ENCODE measurements around the gene PSMD3. TPM values are rescaled to one million over a fixed set of nuclear protein-coding genes. Genes with fewer than 3 reads are reported as not detected.
A peak's percentile ranks its signal among the peaks of the same experiment; 100 is the strongest.

PSMD3 gene
- total and polyA plus RNA-seq, 8 donors = 72.8 to 117 (median 96.8) TPM

DNA sequence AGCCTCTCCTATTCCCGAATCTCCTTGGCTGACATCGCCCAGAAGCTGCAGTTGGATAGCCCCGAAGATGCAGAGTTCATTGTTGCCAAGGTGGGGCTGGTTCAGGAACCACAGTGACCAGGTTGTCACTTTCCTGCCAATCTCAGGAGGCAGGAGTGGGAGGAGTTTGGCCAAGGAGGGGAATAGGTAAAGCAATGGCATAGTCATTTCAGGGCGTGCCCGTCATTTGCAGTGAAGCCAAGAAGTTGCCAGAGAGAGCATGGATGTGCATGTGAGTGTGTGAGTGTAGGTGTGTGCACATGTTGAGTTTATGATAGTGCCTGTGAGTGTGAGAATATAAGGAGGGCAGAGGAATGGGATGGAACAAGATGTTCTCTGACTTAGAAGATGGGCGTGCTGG is 14.8 kb downstream of the PSMD3 start:
- no peaks in the 10 kb centered on the region for H3K9me3 ChIP-seq
- H3K27me3 ChIP-seq = no peaks in the 10 kb centered on the region
- intact Hi-C loops (cut with DNase I) = no loop called here
- ATAC-seq (no peak), DNase-seq (no peak)
- no peak overlapping the region for H3K4me3 ChIP-seq
- H3K27ac ChIP-seq = no peak overlapping the region
- TF ChIP-seq, protein P1, sequence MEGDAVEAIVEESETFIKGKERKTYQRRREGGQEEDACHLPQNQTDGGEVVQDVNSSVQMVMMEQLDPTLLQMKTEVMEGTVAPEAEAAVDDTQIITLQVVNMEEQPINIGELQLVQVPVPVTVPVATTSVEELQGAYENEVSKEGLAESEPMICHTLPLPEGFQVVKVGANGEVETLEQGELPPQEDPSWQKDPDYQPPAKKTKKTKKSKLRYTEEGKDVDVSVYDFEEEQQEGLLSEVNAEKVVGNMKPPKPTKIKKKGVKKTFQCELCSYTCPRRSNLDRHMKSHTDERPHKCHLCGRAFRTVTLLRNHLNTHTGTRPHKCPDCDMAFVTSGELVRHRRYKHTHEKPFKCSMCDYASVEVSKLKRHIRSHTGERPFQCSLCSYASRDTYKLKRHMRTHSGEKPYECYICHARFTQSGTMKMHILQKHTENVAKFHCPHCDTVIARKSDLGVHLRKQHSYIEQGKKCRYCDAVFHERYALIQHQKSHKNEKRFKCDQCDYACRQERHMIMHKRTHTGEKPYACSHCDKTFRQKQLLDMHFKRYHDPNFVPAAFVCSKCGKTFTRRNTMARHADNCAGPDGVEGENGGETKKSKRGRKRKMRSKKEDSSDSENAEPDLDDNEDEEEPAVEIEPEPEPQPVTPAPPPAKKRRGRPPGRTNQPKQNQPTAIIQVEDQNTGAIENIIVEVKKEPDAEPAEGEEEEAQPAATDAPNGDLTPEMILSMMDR (IDR thresholded peaks at IDR 0.05) = no peak
- H3K36me3 ChIP-seq = peaks cover 0 to 83% of the 10 kb centered on the region in 2 donors
- H3K4me1 ChIP-seq = no peaks in the 10 kb centered on the region

- Histone ChIP-seq H3K4me3 (no peak overlapping the region), H3K36me3 (peaks cover 0 to 76% of the 10 kb centered on the region in 2 donors), H3K27ac (no peak overlapping the region), H3K27me3 (no peaks in the 10 kb centered on the region), H3K9me3 (no peaks in the 10 kb centered on the region), H3K4me1 (no peaks in the 10 kb centered on the region)
- ATAC-seq = no peak
- DNase-seq = peak in 1 of 4 donors; percentile 6
- intact Hi-C loops (cut with DNase I) = no loop called here
- TF ChIP-seq, protein P1 (IDR thresholded peaks at IDR 0.05) = no peak
Measured at GRCh38 chr17:39996162-39996561, 15.6 kb downstream of the PSMD3 start.

DNA sequence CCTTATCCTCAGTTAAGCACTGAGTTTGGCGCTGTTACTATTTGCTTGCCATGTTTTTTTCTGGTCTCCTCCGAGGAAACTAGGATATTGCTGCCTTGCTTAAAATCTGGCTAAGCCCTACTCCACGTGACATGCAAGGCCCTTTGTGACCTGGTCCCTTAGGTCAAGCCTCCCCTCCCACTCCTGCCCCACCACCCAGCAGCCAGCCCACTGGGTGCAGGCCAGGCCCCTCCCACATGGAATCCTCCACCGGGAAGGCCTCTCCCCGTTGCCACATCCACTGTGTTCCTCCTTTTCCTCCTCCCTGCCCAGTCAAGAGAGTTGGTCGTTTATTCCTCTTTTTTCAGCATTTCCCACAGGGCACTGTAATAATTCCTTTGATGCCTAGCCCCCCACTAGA is 16.2 kb downstream of the PSMD3 start:
- Histone ChIP-seq H3K27me3 (no peaks in the 10 kb centered on the region), H3K4me3 (no peak overlapping the region), H3K27ac (no peak overlapping the region), H3K9me3 (no peaks in the 10 kb centered on the region), H3K36me3 (peaks cover 0 to 70% of the 10 kb centered on the region in 2 donors), H3K4me1 (no peaks in the 10 kb centered on the region)
- DNase-seq (peak in 2 of 4 donors; percentile 43 to 72), ATAC-seq (peak; percentile 14)
- intact Hi-C loops (cut with DNase I) = no loop called here
- TF ChIP-seq, protein P1 (IDR thresholded peaks at IDR 0.05) = no peak

DNA sequence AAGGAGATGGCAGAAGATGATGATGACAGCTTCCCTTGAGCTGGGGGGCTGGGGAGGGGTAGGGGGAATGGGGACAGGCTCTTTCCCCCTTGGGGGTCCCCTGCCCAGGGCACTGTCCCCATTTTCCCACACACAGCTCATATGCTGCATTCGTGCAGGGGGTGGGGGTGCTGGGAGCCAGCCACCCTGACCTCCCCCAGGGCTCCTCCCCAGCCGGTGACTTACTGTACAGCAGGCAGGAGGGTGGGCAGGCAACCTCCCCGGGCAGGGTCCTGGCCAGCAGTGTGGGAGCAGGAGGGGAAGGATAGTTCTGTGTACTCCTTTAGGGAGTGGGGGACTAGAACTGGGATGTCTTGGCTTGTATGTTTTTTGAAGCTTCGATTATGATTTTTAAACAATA is 16.9 kb downstream of the PSMD3 start:
- H3K36me3 ChIP-seq = peaks cover 0 to 62% of the 10 kb centered on the region in 2 donors

DNA sequence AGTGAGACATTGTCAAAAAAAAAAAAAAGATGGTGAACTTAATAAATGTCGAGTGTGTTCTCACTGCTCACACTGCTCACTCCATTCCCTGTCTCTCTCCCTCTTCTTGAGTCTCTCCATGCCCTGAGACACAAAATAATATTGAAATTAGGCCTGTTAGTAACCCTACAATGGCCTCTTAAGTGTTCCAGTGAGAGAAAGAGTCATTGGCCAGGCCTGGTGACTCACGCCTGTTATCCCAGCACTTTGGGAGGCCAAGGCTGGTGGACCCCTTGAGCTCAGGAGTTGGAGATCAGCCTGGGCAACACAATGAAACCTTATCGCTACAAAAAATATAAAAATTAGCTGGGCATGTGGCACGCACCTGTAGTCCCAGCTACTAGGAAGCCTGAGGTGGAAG is 18.5 kb downstream of the PSMD3 start:
- Histone ChIP-seq H3K36me3 (peaks cover 0 to 47% of the 10 kb centered on the region in 2 donors), H3K4me3 (no peak overlapping the region), H3K9me3 (no peaks in the 10 kb centered on the region), H3K4me1 (no peaks in the 10 kb centered on the region), H3K27me3 (no peaks in the 10 kb centered on the region), H3K27ac (peak overlapping the region in 1 of 2 donors; percentile 33)
- ATAC-seq = peak; percentile 91
- DNase-seq = peak in 1 of 4 donors; percentile 42
- TF ChIP-seq, protein P1 (IDR thresholded peaks at IDR 0.05) = no peak
- intact Hi-C loops (cut with DNase I) = no loop called here

More for the DNA sequence above, 16.9 kb downstream of the PSMD3 start:
- ATAC-seq = no peak
- TF ChIP-seq, protein P1 (IDR thresholded peaks at IDR 0.05) = no peak
- intact Hi-C loops (cut with DNase I) = no loop called here
- Histone ChIP-seq H3K4me3 (no peak overlapping the region), H3K9me3 (no peaks in the 10 kb centered on the region), H3K27me3 (no peaks in the 10 kb centered on the region), H3K4me1 (no peaks in the 10 kb centered on the region), H3K27ac (no peak overlapping the region)
- DNase-seq = peak in 1 of 4 donors; percentile 59
